ENCODE results near the gene ATP5F1D.

- TF ChIP-seq EZH2phosphoT487 (IDR thresholded peaks at IDR 0.05; ENCODE audit: borderline replicate concordance) (no peak), CTCF (conservative IDR thresholded peaks at IDR 0.05; ENCODE audit: low read length) (no peak)
These were observed 42.9 kb downstream of the ATP5F1D start for GRCh38 chr19:1284293-1284978.

Data from Loucy (cell line).